Gastrocnemius medialis (tissue), 4 donors: ENCODE results near the gene GGT6.

Source experiments
- CTCF ChIP-seq, 5 experiments: fragments of 450-650 bp in 3 of 5; fragments of 200-600 bp in 2 of 5; sonication (generic) in 2 of 5; IDR thresholded peaks in 4 of 5; conservative IDR thresholded peaks in 1 of 5; 1 replicate in 4 of 5; 2 replicates in 1 of 5; pipeline ENCODE4 v1.5.1; 2016 to 2019; ENCODE audit warnings: antibody characterized with exemption in 5 of 5, mild to moderate bottlenecking in 3 of 5, moderate library complexity in 3 of 5
- POLR2A ChIP-seq, 2 donors: fragments of 450-650 bp; IDR thresholded peaks; one replicate each; pipeline ENCODE4 v1.6.1; 2017; ENCODE audit warnings: antibody characterized with exemption in 2 of 2, mild to moderate bottlenecking in 2 of 2, moderate library complexity in 2 of 2

GRCh38 chr17:4539576-4540223, 20.7 kb downstream of the GGT6 start:
- TF ChIP-seq POLR2A (IDR thresholded peaks at IDR 0.05) (no peak), CTCF (IDR thresholded peaks at IDR 0.05 in 4 of 5, conservative IDR thresholded peaks at IDR 0.05 in 1 of 5) (no peak)
